Measurements from ENCODE around the gene GRK3. TPM values are rescaled to one million over a fixed set of nuclear protein-coding genes. Genes with fewer than 3 reads are reported as not detected.
"Not testable (repeated sequence)": the region's sequence is repeated elsewhere in the genome, so short reads cannot be mapped to it uniquely, and the experiment has no call there.

The GRK3 gene
- polyA plus RNA-seq, 1 donor from 2014 or later = 10.4 TPM

GRCh38 chr22:25542720-25543402 is 21.6 kb upstream of the GRK3 start:
- no peak overlapping the region for H3K4me3 Mint-ChIP-seq
- H3K27me3 Mint-ChIP-seq = no peaks in the 10 kb centered on the region
- H3K36me3 Mint-ChIP-seq = peaks cover 3% of the 10 kb centered on the region
- H3K4me1 Mint-ChIP-seq = peaks cover 11 to 16% (median 13%) of the 10 kb centered on the region in 3 donors
- peaks cover 0 to 3% (median 0%) of the 10 kb centered on the region in 3 donors for H3K9me3 Mint-ChIP-seq
- H3K27ac Mint-ChIP-seq = no peak overlapping the region

GRCh38 chr22:25545146-25545545 is 19.3 kb upstream of the GRK3 start:
- Mint-ChIP-seq H3K9me3 (peaks cover 0 to 3% (median 0%) of the 10 kb centered on the region in 3 donors), H3K36me3 (peaks cover 3% of the 10 kb centered on the region), H3K27me3 (no peaks in the 10 kb centered on the region), H3K4me3 (no peak overlapping the region), H3K27ac (no peak overlapping the region), H3K4me1 (peaks cover 11 to 16% (median 15%) of the 10 kb centered on the region in 3 donors)

- H3K4me1 Mint-ChIP-seq = peaks cover 11 to 16% (median 15%) of the 10 kb centered on the region in 3 donors
- peaks cover 3% of the 10 kb centered on the region for H3K36me3 Mint-ChIP-seq
- H3K27ac Mint-ChIP-seq = no peak overlapping the region
- no peak overlapping the region for H3K4me3 Mint-ChIP-seq
- H3K27me3 Mint-ChIP-seq = no peaks in the 10 kb centered on the region
- peaks cover 0 to 3% (median 0%) of the 10 kb centered on the region in 3 donors for H3K9me3 Mint-ChIP-seq
These were observed 18.8 kb upstream of the GRK3 start for GRCh38 chr22:25545672-25546071.

GRCh38 chr22:25546242-25546641 is 18.2 kb upstream of the GRK3 start:
- Mint-ChIP-seq H3K36me3 (peaks cover 2% of the 10 kb centered on the region), H3K4me3 (no peak overlapping the region), H3K4me1 (peaks cover 11 to 16% (median 15%) of the 10 kb centered on the region in 3 donors), H3K27ac (no peak overlapping the region), H3K27me3 (no peaks in the 10 kb centered on the region), H3K9me3 (peaks cover 0 to 3% (median 0%) of the 10 kb centered on the region in 3 donors)

GRCh38 chr22:25546751-25547150 is 17.7 kb upstream of the GRK3 start:
- Mint-ChIP-seq H3K27ac (no peak overlapping the region), H3K4me3 (no peak overlapping the region), H3K27me3 (no peaks in the 10 kb centered on the region), H3K4me1 (peaks cover 11 to 16% (median 15%) of the 10 kb centered on the region in 3 donors), H3K9me3 (peaks cover 0 to 3% (median 0%) of the 10 kb centered on the region in 3 donors), H3K36me3 (peaks cover 2% of the 10 kb centered on the region)

DNA sequence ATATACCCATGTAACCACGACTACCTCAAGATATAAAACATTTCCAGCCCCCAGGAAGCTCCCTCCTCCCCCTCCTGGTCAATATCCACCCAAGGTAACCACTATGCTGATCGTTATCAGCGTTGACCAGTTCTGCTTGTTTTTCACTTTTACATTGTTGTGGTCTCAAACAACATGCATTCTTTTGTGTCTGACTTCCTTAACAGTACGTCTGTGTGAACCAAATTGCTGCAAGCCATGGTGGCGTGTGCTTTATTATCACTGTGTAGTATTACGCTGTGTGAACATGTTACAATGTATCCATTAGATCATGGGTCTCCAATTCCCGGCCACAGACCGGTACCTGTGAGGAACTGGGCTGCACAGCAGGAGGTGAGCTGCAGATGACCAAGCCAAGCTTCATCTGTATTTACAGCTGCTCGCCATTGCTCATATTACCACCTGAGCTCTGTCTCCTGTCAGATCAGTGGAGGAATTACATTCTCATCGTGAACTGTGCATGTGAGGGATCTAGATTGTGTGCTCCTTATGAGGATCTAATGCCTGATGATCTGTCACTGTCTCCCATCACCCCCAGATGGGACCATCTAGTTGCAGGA is 15.5 kb upstream of the GRK3 start:
- Mint-ChIP-seq H3K27me3 (no peaks in the 10 kb centered on the region), H3K4me3 (no peak overlapping the region), H3K27ac (no peak overlapping the region), H3K36me3 (no peaks in the 10 kb centered on the region), H3K9me3 (peaks cover 0 to 3% (median 0%) of the 10 kb centered on the region in 3 donors), H3K4me1 (peaks cover 12 to 16% (median 15%) of the 10 kb centered on the region in 3 donors)

DNA sequence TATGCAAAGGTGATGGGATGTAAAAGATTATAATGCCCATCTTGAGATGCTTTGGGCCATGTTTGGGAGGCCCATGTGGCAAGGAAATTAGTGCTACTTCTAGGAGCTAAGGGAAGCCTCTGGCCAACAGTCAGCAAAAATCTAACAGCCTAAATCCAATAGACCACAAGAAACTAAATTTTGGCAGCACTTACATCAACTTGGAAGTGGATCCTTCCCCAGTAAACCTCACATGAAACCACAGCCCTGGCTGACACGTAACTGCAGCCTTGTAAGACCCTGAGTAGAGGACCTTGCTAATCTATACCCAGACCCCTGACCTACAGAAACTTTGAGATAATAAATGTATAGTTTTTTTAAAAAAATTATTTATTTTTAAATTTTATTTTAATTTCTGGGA is 13.1 kb upstream of the GRK3 start:
- H3K4me1 Mint-ChIP-seq = peaks cover 16 to 20% (median 16%) of the 10 kb centered on the region in 3 donors
- H3K27ac Mint-ChIP-seq = no peak overlapping the region
- H3K27me3 Mint-ChIP-seq = no peaks in the 10 kb centered on the region
- H3K9me3 Mint-ChIP-seq = peaks cover 0 to 3% (median 0%) of the 10 kb centered on the region in 3 donors
- no peaks in the 10 kb centered on the region for H3K36me3 Mint-ChIP-seq
- H3K4me3 Mint-ChIP-seq = no peak overlapping the region

DNA sequence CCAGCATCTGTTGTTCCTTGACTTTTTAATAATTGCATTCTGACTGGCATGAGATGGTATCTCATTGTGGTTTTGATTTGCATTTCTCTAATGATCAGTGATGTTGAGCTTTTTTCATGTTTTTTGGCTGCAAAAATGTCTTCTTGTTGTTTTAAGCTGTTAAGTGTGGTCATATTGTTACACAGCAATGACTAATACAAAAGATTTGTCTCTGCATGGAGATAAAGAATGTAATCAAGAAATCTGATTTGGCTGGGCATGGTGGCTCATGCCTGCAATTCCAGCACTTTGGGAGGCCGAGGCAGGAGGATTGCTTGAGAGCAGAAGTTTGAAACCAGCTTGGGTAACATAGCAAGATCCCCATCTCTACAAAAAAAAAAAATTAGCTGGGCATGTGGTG is 12.1 kb upstream of the GRK3 start:
- H3K27ac Mint-ChIP-seq, H3K9me3 Mint-ChIP-seq, H3K4me3 Mint-ChIP-seq, H3K27me3 Mint-ChIP-seq, H3K36me3 Mint-ChIP-seq: not testable (repeated sequence)
- peaks cover 15 to 19% (median 16%) of the 10 kb centered on the region in 3 donors for H3K4me1 Mint-ChIP-seq

GRCh38 chr22:25553131-25553530 is 11.3 kb upstream of the GRK3 start:
- Mint-ChIP-seq H3K4me3 (no peak overlapping the region), H3K4me1 (peaks cover 14 to 17% (median 16%) of the 10 kb centered on the region in 3 donors), H3K27ac (no peak overlapping the region), H3K27me3 (no peaks in the 10 kb centered on the region), H3K36me3 (no peaks in the 10 kb centered on the region), H3K9me3 (no peaks in the 10 kb centered on the region)

DNA sequence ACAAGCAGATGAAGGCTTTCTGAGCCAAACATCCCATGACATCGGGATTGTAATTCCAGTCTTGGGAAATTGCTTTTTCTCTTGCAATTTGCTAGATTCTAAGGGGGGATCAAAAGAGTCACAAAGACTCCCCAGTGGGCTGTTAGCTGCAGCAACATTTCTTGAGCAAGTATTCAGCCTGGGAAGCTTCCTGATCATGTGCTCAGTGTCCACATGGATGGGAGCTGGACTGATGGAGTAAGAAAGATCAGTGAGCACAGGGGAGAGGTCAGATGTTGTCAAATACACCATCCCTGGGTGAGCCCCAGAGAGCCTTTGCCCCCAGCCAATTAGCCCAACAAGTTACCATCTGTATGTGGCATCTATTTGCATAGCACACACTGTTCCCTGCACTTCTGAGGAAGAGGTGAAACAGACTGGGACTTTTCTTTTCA is 10.2 kb upstream of the GRK3 start:
- H3K4me1 Mint-ChIP-seq = peaks cover 16 to 22% (median 20%) of the 10 kb centered on the region in 3 donors
- H3K27me3 Mint-ChIP-seq = no peaks in the 10 kb centered on the region
- H3K9me3 Mint-ChIP-seq = no peaks in the 10 kb centered on the region

DNA sequence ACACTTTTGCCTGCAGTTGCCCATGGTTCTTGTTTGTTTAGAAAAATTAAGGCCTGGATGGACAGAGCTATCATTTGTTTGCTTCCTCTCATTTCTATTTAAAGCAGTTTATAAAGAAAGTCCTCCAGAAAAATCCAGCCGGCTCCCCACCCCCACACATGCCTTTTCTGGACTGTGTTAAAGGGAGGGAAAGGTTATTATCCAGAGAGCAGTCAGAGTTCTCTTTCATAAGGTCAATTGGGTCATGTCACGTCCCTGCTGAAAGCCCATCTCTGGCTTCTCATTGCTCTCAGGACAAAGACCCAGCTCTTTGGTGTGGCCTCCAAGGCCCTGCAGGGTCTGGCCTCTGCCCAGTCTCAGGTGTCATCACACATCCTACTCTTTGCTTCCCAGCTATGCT is 9.8 kb upstream of the GRK3 start:
- no peak overlapping the region for H3K27ac Mint-ChIP-seq
- no peaks in the 10 kb centered on the region for H3K9me3 Mint-ChIP-seq
- peak overlapping the region in 1 of 4 donors; percentile 53 for H3K4me3 Mint-ChIP-seq
- H3K4me1 Mint-ChIP-seq = peaks cover 19 to 24% (median 22%) of the 10 kb centered on the region in 3 donors
- H3K27me3 Mint-ChIP-seq = no peaks in the 10 kb centered on the region
- H3K36me3 Mint-ChIP-seq = no peaks in the 10 kb centered on the region

More for the DNA sequence above, 10.2 kb upstream of the GRK3 start:
- no peak overlapping the region for H3K27ac Mint-ChIP-seq
- no peak overlapping the region for H3K4me3 Mint-ChIP-seq
- H3K36me3 Mint-ChIP-seq = no peaks in the 10 kb centered on the region

DNA sequence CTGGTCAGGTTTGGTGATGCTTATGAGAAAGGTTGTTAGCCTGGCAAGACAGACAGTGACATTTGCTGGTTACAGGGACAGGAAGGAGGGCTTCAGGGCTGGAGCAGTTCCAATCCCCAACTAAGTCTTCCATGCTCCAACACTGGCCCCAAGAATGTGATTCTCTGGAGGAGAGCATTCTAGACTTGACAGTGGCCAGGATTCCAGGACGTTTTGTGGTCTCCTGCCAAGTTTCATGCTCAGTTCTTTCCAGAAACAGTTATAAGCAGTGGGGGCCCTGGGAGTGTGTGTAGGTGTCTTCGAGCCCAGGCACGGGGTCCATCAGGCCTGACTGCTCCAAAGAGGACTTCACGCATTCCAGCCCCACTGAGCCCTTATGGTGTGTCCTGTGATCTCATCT is 8.9 kb upstream of the GRK3 start:
- Mint-ChIP-seq H3K9me3 (no peaks in the 10 kb centered on the region), H3K4me1 (peaks cover 23 to 30% (median 26%) of the 10 kb centered on the region in 3 donors), H3K4me3 (no peak overlapping the region), H3K27ac (peak overlapping the region in 1 of 3 donors; percentile 31), H3K36me3 (no peaks in the 10 kb centered on the region), H3K27me3 (no peaks in the 10 kb centered on the region)

DNA sequence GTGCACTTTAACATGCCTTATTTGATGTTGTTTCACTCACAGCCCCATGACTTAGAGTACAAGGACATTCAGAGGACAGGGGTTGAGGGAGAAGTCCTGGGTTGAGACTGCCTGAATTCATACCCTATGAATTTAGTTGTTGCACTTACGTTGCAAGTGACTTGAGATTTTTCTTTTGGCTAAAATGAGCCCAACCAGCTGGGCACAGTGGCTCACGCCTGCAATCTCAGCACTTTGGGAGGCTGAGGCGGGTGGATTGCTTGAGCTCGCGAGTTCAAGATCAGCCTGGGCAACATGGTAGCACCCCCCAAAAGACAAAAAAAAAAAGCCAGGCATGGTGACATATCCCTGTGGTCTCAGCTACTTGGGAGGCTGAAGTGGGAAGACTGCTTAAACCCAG is 7.3 kb upstream of the GRK3 start:
- H3K4me1 Mint-ChIP-seq = peaks cover 27 to 43% (median 41%) of the 10 kb centered on the region in 3 donors
- H3K36me3 Mint-ChIP-seq = no peaks in the 10 kb centered on the region
- peak overlapping the region in 1 of 3 donors; percentile 22 for H3K27ac Mint-ChIP-seq
- H3K9me3 Mint-ChIP-seq = no peaks in the 10 kb centered on the region
- no peak overlapping the region for H3K4me3 Mint-ChIP-seq
- no peaks in the 10 kb centered on the region for H3K27me3 Mint-ChIP-seq

DNA sequence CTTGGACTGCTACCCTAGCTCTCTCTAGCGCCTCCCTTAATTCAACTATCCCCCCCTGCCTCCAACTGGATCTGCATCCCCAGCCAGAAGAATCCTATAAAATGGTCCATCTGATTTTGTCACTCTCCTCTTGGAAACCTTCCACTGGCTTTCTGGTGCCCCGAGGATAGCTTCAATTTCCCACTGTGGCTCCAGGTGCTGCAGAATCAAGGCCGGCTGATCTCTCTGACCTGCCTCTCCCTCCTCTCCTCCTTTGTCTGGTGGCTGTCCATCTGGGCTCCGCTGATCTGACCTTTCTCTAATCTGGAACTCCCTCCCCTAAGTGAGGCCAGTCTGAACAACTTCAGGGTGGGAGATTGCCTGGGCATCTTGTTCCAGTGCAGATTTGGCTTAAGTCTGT is 6.1 kb upstream of the GRK3 start:
- H3K27me3 Mint-ChIP-seq = peaks cover 2% of the 10 kb centered on the region
- no peak overlapping the region for H3K27ac Mint-ChIP-seq
- H3K4me3 Mint-ChIP-seq = peak overlapping the region in 1 of 4 donors; percentile 36
- peaks cover 36 to 50% (median 48%) of the 10 kb centered on the region in 3 donors for H3K4me1 Mint-ChIP-seq
- no peaks in the 10 kb centered on the region for H3K9me3 Mint-ChIP-seq
- H3K36me3 Mint-ChIP-seq = no peaks in the 10 kb centered on the region

- not testable (repeated sequence) for H3K27ac Mint-ChIP-seq, H3K9me3 Mint-ChIP-seq
- peaks cover 36 to 49% (median 40%) of the 10 kb centered on the region in 3 donors for H3K4me1 Mint-ChIP-seq
These were observed 4.6 kb upstream of the GRK3 start for GRCh38 chr22:25559910-25560309.

More at GRCh38 chr22:25559910-25560309, 4.6 kb upstream of the GRK3 start:
- not testable (repeated sequence) for H3K4me3 Mint-ChIP-seq, H3K27me3 Mint-ChIP-seq, H3K36me3 Mint-ChIP-seq

Measured in IgD-negative memory B cell (primary cell).